OCI-LY1 (cell line): ENCODE results near the gene CATSPER1.

ENCODE experiments used
- H2AFZ ChIP-seq: fragments of 200-600 bp; sonication (generic), shearing (Covaris generic); 2 replicates; pipeline ENCODE4 v1.6.0; 2014; ENCODE audit warnings: antibody characterized with exemption, mild to moderate bottlenecking, low read length
- H3F3A ChIP-seq: fragments of 200-600 bp; sonication (generic), shearing (Covaris generic); 2 replicates; pipeline ENCODE4 v1.6.0; 2014; ENCODE audit warnings: mild to moderate bottlenecking, antibody characterized with exemption, low read length, moderate library complexity; ENCODE audit not compliant: insufficient read depth
- H3K27ac ChIP-seq: fragments of 200-600 bp; sonication (generic); 2 replicates; pipeline ENCODE4 v1.5.1; 2014; ENCODE audit warnings: low read length, mixed run types, mild to moderate bottlenecking, low read depth; ENCODE audit not compliant: poor library complexity, severe bottlenecking
- H3K27me3 ChIP-seq: fragments of 200-600 bp; sonication (generic); 2 replicates; pipeline ENCODE4 v1.6.0; 2014; ENCODE audit warnings: antibody characterized with exemption, mild to moderate bottlenecking, low read length, moderate library complexity; ENCODE audit not compliant: insufficient read depth
- H3K36me3 ChIP-seq: fragments of 200-600 bp; sonication (generic); 2 replicates; pipeline ENCODE4 v1.6.1; 2014; ENCODE audit warnings: mild to moderate bottlenecking, antibody characterized with exemption, low read length, moderate library complexity, mixed read lengths; ENCODE audit not compliant: insufficient read depth
- H3K4me1 ChIP-seq: fragments of 200-600 bp; sonication (generic); 2 replicates; pipeline ENCODE4 v1.5.1; 2014; ENCODE audit warnings: mild to moderate bottlenecking, low read length, moderate library complexity; ENCODE audit not compliant: insufficient read depth, severe bottlenecking
- H3K4me2 ChIP-seq: fragments of 200-600 bp; sonication (generic), shearing (Covaris generic); 2 replicates; pipeline ENCODE4 v1.6.1; 2014; ENCODE audit warnings: low read length
- H3K4me3 ChIP-seq: fragments of 200-600 bp; sonication (generic); 2 replicates; pipeline ENCODE4 v1.5.1; 2014; ENCODE audit warnings: low read length, low read depth, mild to moderate bottlenecking, mixed read lengths; ENCODE audit not compliant: poor library complexity, severe bottlenecking
- H3K79me2 ChIP-seq: fragments of 200-600 bp; shearing (Covaris generic); 2 replicates; pipeline ENCODE4 v1.6.1; 2016; ENCODE audit warnings: mixed run types, low read length, mixed read lengths; ENCODE audit not compliant: insufficient read depth
- H3K9ac ChIP-seq: fragments of 200-600 bp; sonication (generic), shearing (Covaris generic); 2 replicates; pipeline ENCODE4 v1.6.1; 2014; ENCODE audit warnings: mild to moderate bottlenecking, low read length, mixed read lengths
- H3K9me2 ChIP-seq: fragments of 200-600 bp; sonication (generic), shearing (Covaris generic); 2 replicates; pipeline ENCODE4 v1.6.1; 2014; ENCODE audit warnings: low read depth, mild to moderate bottlenecking, low read length, mixed read lengths
- H3K9me3 ChIP-seq: fragments of 200-600 bp; shearing (Covaris generic); 2 replicates; pipeline ENCODE4 v1.6.1; 2014; ENCODE audit warnings: low read length, mixed read lengths
- H4K20me1 ChIP-seq: fragments of 200-600 bp; sonication (generic), shearing (Covaris generic); 2 replicates; pipeline ENCODE4 v1.6.0; 2016; ENCODE audit warnings: mild to moderate bottlenecking, low read length; ENCODE audit not compliant: insufficient read depth
- EZH2 ChIP-seq: fragments of 200-600 bp; sonication (generic), shearing (Covaris generic); IDR thresholded peaks from 2 replicates; pipeline ENCODE4 v1.8.0; 2017; ENCODE audit warnings: borderline replicate concordance, mixed run types, mild to moderate bottlenecking, antibody characterized with exemption, low read length, moderate library complexity, mixed read lengths
- TF ChIP-seq, protein P1 (sequence below): fragments of 200-600 bp; sonication (generic), shearing (Covaris generic); IDR thresholded peaks from 2 replicates; pipeline ENCODE4 v1.5.1; 2017; ENCODE audit warnings: mild to moderate bottlenecking, antibody characterized with exemption, low read length, moderate library complexity, mixed read lengths

The CATSPER1 gene

GRCh38 chr11:66061268-66061667 lies 35.0 kb upstream of the CATSPER1 start:
- H3K4me2 ChIP-seq: no peak overlapping the region
- H3K4me3 ChIP-seq: no peak overlapping the region
- no peaks in the 10 kb centered on the region for H3K4me1 ChIP-seq
- H3K27ac ChIP-seq: no peak overlapping the region
- H3K9ac ChIP-seq: no peak overlapping the region
- no peaks in the 10 kb centered on the region for H3K9me2 ChIP-seq
- H4K20me1 ChIP-seq: no peaks in the 10 kb centered on the region
- TF ChIP-seq, protein P1, sequence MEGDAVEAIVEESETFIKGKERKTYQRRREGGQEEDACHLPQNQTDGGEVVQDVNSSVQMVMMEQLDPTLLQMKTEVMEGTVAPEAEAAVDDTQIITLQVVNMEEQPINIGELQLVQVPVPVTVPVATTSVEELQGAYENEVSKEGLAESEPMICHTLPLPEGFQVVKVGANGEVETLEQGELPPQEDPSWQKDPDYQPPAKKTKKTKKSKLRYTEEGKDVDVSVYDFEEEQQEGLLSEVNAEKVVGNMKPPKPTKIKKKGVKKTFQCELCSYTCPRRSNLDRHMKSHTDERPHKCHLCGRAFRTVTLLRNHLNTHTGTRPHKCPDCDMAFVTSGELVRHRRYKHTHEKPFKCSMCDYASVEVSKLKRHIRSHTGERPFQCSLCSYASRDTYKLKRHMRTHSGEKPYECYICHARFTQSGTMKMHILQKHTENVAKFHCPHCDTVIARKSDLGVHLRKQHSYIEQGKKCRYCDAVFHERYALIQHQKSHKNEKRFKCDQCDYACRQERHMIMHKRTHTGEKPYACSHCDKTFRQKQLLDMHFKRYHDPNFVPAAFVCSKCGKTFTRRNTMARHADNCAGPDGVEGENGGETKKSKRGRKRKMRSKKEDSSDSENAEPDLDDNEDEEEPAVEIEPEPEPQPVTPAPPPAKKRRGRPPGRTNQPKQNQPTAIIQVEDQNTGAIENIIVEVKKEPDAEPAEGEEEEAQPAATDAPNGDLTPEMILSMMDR: no peak
- TF ChIP-seq EZH2: no peak
- H3K9me3 ChIP-seq: 0 out of 2 replicates have a peak, but pooled peaks cover 5% of the 10 kb centered on the region
- H3F3A ChIP-seq: no peaks in the 10 kb centered on the region; the same call in 1 of the 2 replicates
- H3K79me2 ChIP-seq: no peaks in the 10 kb centered on the region
- no peaks in the 10 kb centered on the region for H3K27me3 ChIP-seq
- H3K36me3 ChIP-seq: peaks cover 96% of the 10 kb centered on the region
- H2AFZ ChIP-seq: no peak overlapping the region

GRCh38 chr11:66059966-66060680 lies 33.8 kb upstream of the CATSPER1 start:
- Histone ChIP-seq H3K9ac (no peak overlapping the region), H3F3A (no peaks in the 10 kb centered on the region; the same call in 1 of the 2 replicates), H4K20me1 (no peaks in the 10 kb centered on the region), H3K4me3 (no peak overlapping the region), H3K79me2 (no peaks in the 10 kb centered on the region), H3K27me3 (no peaks in the 10 kb centered on the region), H3K27ac (no peak overlapping the region), H3K36me3 (peaks cover 97% of the 10 kb centered on the region), H3K4me2 (no peak overlapping the region), H2AFZ (no peak overlapping the region), H3K9me2 (no peaks in the 10 kb centered on the region), H3K4me1 (no peaks in the 10 kb centered on the region), H3K9me3 (0 out of 2 replicates have a peak, but pooled peaks cover 3% of the 10 kb centered on the region)
- TF ChIP-seq, protein P1: no peak
- no peak for TF ChIP-seq EZH2

DNA sequence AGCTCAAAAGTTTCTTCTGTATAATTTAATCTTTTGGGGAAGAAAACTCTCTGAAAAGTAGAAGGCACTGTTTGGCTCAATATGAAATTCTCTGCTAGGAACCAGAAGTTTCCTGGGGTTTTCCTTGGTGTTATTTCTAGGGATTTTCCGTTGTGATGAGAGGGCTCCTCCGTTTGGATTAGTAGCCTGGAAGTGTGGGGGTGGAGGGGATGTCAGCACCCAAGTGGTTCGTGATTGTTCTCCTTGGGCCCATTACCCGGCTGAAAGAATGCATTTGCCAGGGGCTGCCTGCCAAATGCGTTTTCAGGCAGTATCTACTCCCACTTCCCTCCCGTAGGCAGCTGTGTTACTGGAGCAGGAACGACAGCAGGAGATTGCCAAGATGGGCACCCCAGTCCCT lies 30.2 kb upstream of the CATSPER1 start:
- peaks cover 16% of the 10 kb centered on the region for H3K79me2 ChIP-seq
- H3K4me1 ChIP-seq: peaks cover 12% of the 10 kb centered on the region
- peaks cover 77% of the 10 kb centered on the region for H3K36me3 ChIP-seq
- no peaks in the 10 kb centered on the region for H3K9me2 ChIP-seq
- H3K9ac ChIP-seq: no peak overlapping the region
- no peaks in the 10 kb centered on the region for H3F3A ChIP-seq
- TF ChIP-seq EZH2: no peak
- TF ChIP-seq, protein P1: no peak
- H3K27me3 ChIP-seq: no peaks in the 10 kb centered on the region
- H2AFZ ChIP-seq: no peak overlapping the region
- no peak overlapping the region for H3K4me2 ChIP-seq
- H3K4me3 ChIP-seq: no peak overlapping the region
- no peaks in the 10 kb centered on the region for H3K9me3 ChIP-seq
- no peaks in the 10 kb centered on the region for H4K20me1 ChIP-seq
- no peak overlapping the region for H3K27ac ChIP-seq
